A549 (cell line): ENCODE results near the gene PRKRIP1. TPM values are rescaled to one million over a fixed set of nuclear protein-coding genes. Genes with fewer than 3 reads are reported as not detected.

Source experiments
- ATAC-seq, 2 experiments: fragments of 200-7000 bp in 1 of 2; fragments of >200 bp in 1 of 2; cut with Nextera tagmentation in 1 of 2; cut with Tn5 transposase in 1 of 2; 3 replicates each; pipeline versions ENCODE4 v1.8.0 to v1.9.1; 2018 to 2020; ENCODE audit warnings: mild to moderate bottlenecking in 1 of 2, moderate library complexity in 1 of 2
- CTCF ChIA-PET: fragments of 300-600 bp; sonication (Branson Sonifier 250); formaldehyde crosslinking; extraction: SDS; loops from one replicate; lab custom pipeline; 2021; ENCODE audit warnings: antibody characterized with exemption, inconsistent platforms; lab: Yijun Ruan, JAX
- POLR2A ChIA-PET: fragments of 350-600 bp; formaldehyde crosslinking; extraction: SDS; loops from one replicate; lab custom pipeline; 2021; ENCODE audit warnings: antibody characterized with exemption, inconsistent platforms; lab: Yijun Ruan, JAX
- DNase-seq, 2 experiments: peaks; one replicate each; pipeline versions ENCODE4 v3.0.0 to v3.0.0-alpha.2; 2011 to 2016; ENCODE audit warnings: low read depth in 1 of 2, low spot score in 1 of 2
- FAIRE-seq: peaks from 2 replicates; lab custom pipeline; 2011; peaks lifted over from hg19 to GRCh38; lab: Jason Lieb, UNC
- H3K27ac ChIP-seq, 2 experiments: fragments of >200 bp; sonication (Bioruptor Twin); formaldehyde crosslinking; 3 replicates each; pipeline ENCODE4 v1.5.1; 2016 to 2017
- H3K4me1 ChIP-seq: fragments of >200 bp; sonication (Bioruptor Twin); formaldehyde crosslinking; 3 replicates; pipeline ENCODE4 v1.6.1; 2016
- H3K4me2 ChIP-seq: fragments of >200 bp; sonication (Bioruptor Twin); formaldehyde crosslinking; 3 replicates; pipeline ENCODE4 v1.6.1; 2016
- H3K4me3 ChIP-seq: fragments of >200 bp; sonication (Bioruptor Twin); formaldehyde crosslinking; 3 replicates; pipeline ENCODE4 v1.5.1; 2016
- H3K9me3 ChIP-seq: fragments of >200 bp; sonication (Bioruptor Twin); formaldehyde crosslinking; 3 replicates; pipeline ENCODE4 v1.6.1; 2016
- BHLHE40 ChIP-seq: IDR thresholded peaks from 2 replicates; pipeline ENCODE4 v1.6.1; 2012; ENCODE audit warnings: low read depth, low read length, inconsistent platforms
- CEBPB ChIP-seq, 2 experiments: fragments of >200 bp in 1 of 2; sonication (Bioruptor Twin) in 1 of 2; formaldehyde crosslinking in 1 of 2; IDR thresholded peaks; 2 replicates each; pipeline ENCODE4 v1.6.1; 2012 to 2016
- EHF ChIP-seq: fragments of 250-450 bp; sonication (Bioruptor Pico); IDR thresholded peaks from 2 replicates; pipeline ENCODE4 v1.5.0; 2020; ENCODE audit warnings: mild to moderate bottlenecking
- EHMT2 ChIP-seq: fragments of 200-600 bp; sonication (generic); IDR thresholded peaks from 2 replicates; pipeline ENCODE4 v1.6.1; 2016; ENCODE audit warnings: antibody characterized with exemption, low read depth, mild to moderate bottlenecking, moderate library complexity
- ELK1 ChIP-seq: fragments of 150-350 bp; IDR thresholded peaks from 2 replicates; pipeline ENCODE4 v1.6.1; 2014; ENCODE audit warnings: low read depth, mild to moderate bottlenecking, low read length
- EP300 ChIP-seq, 2 experiments: fragments of >200 bp; sonication (Bioruptor Twin); formaldehyde crosslinking; IDR thresholded peaks; 2 replicates in 1 of 2; 3 replicates in 1 of 2; pipeline ENCODE4 v1.6.1; 2016 to 2017
- ESRRA ChIP-seq: fragments of 150-350 bp; IDR thresholded peaks from 2 replicates; pipeline ENCODE4 v1.6.1; 2014; ENCODE audit warnings: mild to moderate bottlenecking, low read length, borderline replicate concordance
- FOSB ChIP-seq: fragments of 250-450 bp; sonication (Bioruptor Pico); IDR thresholded peaks from 2 replicates; pipeline ENCODE4 v1.5.0; 2020; ENCODE audit warnings: mild to moderate bottlenecking, moderate library complexity
- FOSL2 ChIP-seq, 2 experiments: fragments of 450-650 bp in 1 of 2; fragments of >200 bp in 1 of 2; sonication (Bioruptor Twin) in 1 of 2; formaldehyde crosslinking; IDR thresholded peaks; 2 replicates each; pipeline versions ENCODE4 v1.5.0 to v1.6.1; 2016 to 2020; ENCODE audit warnings: mild to moderate bottlenecking in 1 of 2, moderate library complexity in 1 of 2
- HDAC2 ChIP-seq: fragments of 200-600 bp; sonication (generic); IDR thresholded peaks from 2 replicates; pipeline ENCODE4 v1.6.1; 2016
- HOXB13 ChIP-seq: fragments of 250-450 bp; sonication (Bioruptor Pico); IDR thresholded peaks from 2 replicates; pipeline ENCODE4 v1.5.0; 2020; ENCODE audit warnings: low read depth, mild to moderate bottlenecking, moderate library complexity
- HOXB5 ChIP-seq: fragments of 250-450 bp; sonication (Bioruptor Pico); IDR thresholded peaks from 2 replicates; pipeline ENCODE4 v1.5.0; 2020; ENCODE audit warnings: mild to moderate bottlenecking, moderate library complexity
- JUN ChIP-seq, 2 experiments: fragments of >200 bp; sonication (Bioruptor Twin); formaldehyde crosslinking; IDR thresholded peaks; 2 replicates in 1 of 2; 3 replicates in 1 of 2; pipeline ENCODE4 v1.6.1; 2016 to 2017
- MAX ChIP-seq: IDR thresholded peaks from 2 replicates; pipeline ENCODE4 v1.6.1; 2012
- NFE2L2 ChIP-seq: fragments of 150-350 bp; conservative IDR thresholded peaks from 2 replicates; pipeline ENCODE4 v1.6.1; 2014; ENCODE audit warnings: low read length
- NPAS2 ChIP-seq: fragments of 250-450 bp; sonication (Bioruptor Pico); IDR thresholded peaks from 2 replicates; pipeline ENCODE4 v1.8.0; 2022; ENCODE audit warnings: mild to moderate bottlenecking, moderate library complexity, borderline replicate concordance
- NR3C1 ChIP-seq: fragments of >200 bp; sonication (Bioruptor Twin); formaldehyde crosslinking; IDR thresholded peaks from 3 replicates; pipeline ENCODE4 v1.6.1; 2017
- PBX3 ChIP-seq: IDR thresholded peaks from 2 replicates; pipeline ENCODE4 v1.6.1; 2012
- PHF8 ChIP-seq: fragments of 200-600 bp; sonication (generic); IDR thresholded peaks from 2 replicates; pipeline ENCODE4 v1.6.1; 2016; ENCODE audit warnings: low read depth, mild to moderate bottlenecking, antibody characterized with exemption, moderate library complexity, borderline replicate concordance
- RCOR1 ChIP-seq: fragments of 150-350 bp; IDR thresholded peaks from 2 replicates; pipeline ENCODE4 v1.6.1; 2014; ENCODE audit warnings: antibody characterized with exemption, low read length, low read depth
- REST ChIP-seq: fragments of 200-600 bp; sonication (generic); IDR thresholded peaks from 2 replicates; pipeline ENCODE4 v1.6.1; 2016; ENCODE audit warnings: antibody characterized with exemption, mild to moderate bottlenecking, moderate library complexity
- RFX5 ChIP-seq: fragments of 450-650 bp; IDR thresholded peaks from 2 replicates; pipeline ENCODE4 v1.7.1; 2014; ENCODE audit warnings: antibody characterized with exemption, mild to moderate bottlenecking, moderate library complexity
- RNF2 ChIP-seq: fragments of 200-600 bp; sonication (generic); IDR thresholded peaks from 2 replicates; pipeline ENCODE4 v1.6.1; 2016; ENCODE audit warnings: low read depth, mild to moderate bottlenecking, antibody characterized with exemption, moderate library complexity, borderline replicate concordance
- SMC3 ChIP-seq: fragments of >200 bp; sonication (Bioruptor Twin); formaldehyde crosslinking; IDR thresholded peaks from 3 replicates; pipeline ENCODE4 v1.6.1; 2018; ENCODE audit warnings: inconsistent platforms
- SREBF2 ChIP-seq: fragments of 450-650 bp; IDR thresholded peaks from 2 replicates; pipeline ENCODE4 v1.6.1; 2014; ENCODE audit warnings: mild to moderate bottlenecking, moderate library complexity
- TFCP2L1 ChIP-seq: fragments of 250-450 bp; sonication (Bioruptor Pico); IDR thresholded peaks from 2 replicates; pipeline ENCODE4 v1.5.0; 2021; ENCODE audit warnings: mild to moderate bottlenecking
- USF2 ChIP-seq: fragments of 450-650 bp; IDR thresholded peaks from 2 replicates; pipeline ENCODE4 v1.6.1; 2014; ENCODE audit warnings: antibody characterized with exemption
- ZFP36 ChIP-seq: fragments of 450-650 bp; IDR thresholded peaks from 2 replicates; pipeline ENCODE4 v1.6.1; 2014; ENCODE audit warnings: borderline replicate concordance; ENCODE audit not compliant: partially characterized antibody
- WGBS: methylation state at CpG from one replicate; pipeline ENCODE4 v1.1.6; 2017; ENCODE audit errors: missing lambda C conversion rate; 5-methylcytosine and 5-hydroxymethylcytosine counted together
- polyA minus RNA-seq: library from RNA; depleted of rRNA, polyadenylated mRNA; stranded (reverse); fragments of >200 nt; gene quantifications from 2 replicates; pipeline ENCODE4 v1.2.3, GENCODE V29; 2011; rRNA and poly(A)+ RNA removed
- polyA plus RNA-seq, 4 experiments: library from polyadenylated mRNA; depleted of rRNA in 3 of 4; stranded (reverse); fragments of >200 nt; fragmentation: RNase III in 1 of 4; extraction: RNeasy Plus Mini Kit Qiagen cat#74134 plus additional on column Dnase treatment in 1 of 4; gene quantifications; 2 replicates in 3 of 4; 3 replicates in 1 of 4; pipeline ENCODE4 v1.2.3, GENCODE V29; 2011 to 2017
- TF ChIP-seq, protein P1 (sequence below): fragments of 250-450 bp; sonication (Bioruptor Pico); IDR thresholded peaks from 2 replicates; pipeline ENCODE4 v1.5.0; 2020; ENCODE audit warnings: low read depth, mild to moderate bottlenecking, moderate library complexity
- TF ChIP-seq, protein P2 (sequence below): IDR thresholded peaks from 2 replicates; pipeline ENCODE4 v1.6.1; 2012; ENCODE audit warnings: low read depth, borderline replicate concordance

The PRKRIP1 gene
- polyA plus RNA-seq (2011; rRNA removed), result 11.5 and 15.4 TPM in 2 replicates
- polyA plus RNA-seq (2012; cell fraction: cytosol; rRNA removed), result 17.0 and 17.6 TPM in 2 replicates
- polyA plus RNA-seq (2012; cell fraction: nucleus; rRNA removed), result 35.6 and 40.7 TPM in 2 replicates
- polyA plus RNA-seq (2017; fragmentation: RNase III; extraction: RNeasy Plus Mini Kit Qiagen cat#74134 plus additional on column Dnase treatment), result 21.3 to 25.6 TPM (median 24.1 TPM) in 3 replicates
- 4.3 and 4.7 TPM in 2 replicates for polyA minus RNA-seq

- FAIRE-seq (no peak), ATAC-seq (peak; percentile 96), DNase-seq (peak; percentile 89 to 92)
- Histone ChIP-seq H3K27ac (peak within 1 kb of the TSS; percentile 81 to 89), H3K4me1 (peaks cover 11% of the 10 kb centered on the region), H3K4me3 (peak within 1 kb of the TSS; percentile 88), H3K4me2 (peak within 1 kb of the TSS; percentile 96), H3K9me3 (no peaks in the 10 kb centered on the region)
- WGBS, result 1% methylated on average over 42 of the region's 59 CpGs
- ChIA-PET POLR2A (interaction anchor here (0.6 to 2.0 kb wide), 4 partner anchors 16 to 122 kb away, joined by 3 to 22 read pairs (median 5); partner anchors contain the start of gene ORAI2), CTCF (interaction anchor here (1.3 to 6.7 kb wide), 6 partner anchors 9 to 1252 kb away, joined by 3 to 41 read pairs (median 6); no protein-coding TSS in a partner anchor)
- no peak for TF ChIP-seq ELK1
- TF ChIP-seq FOSL2 (IDR thresholded peaks at IDR 0.05), result no peak
- no peak for TF ChIP-seq FOSL2 (CRISPR knock-in tag; IDR thresholded peaks at IDR 0.05)
- TF ChIP-seq FOSB (CRISPR knock-in tag), result 0 out of 2 replicates have a peak, but pooled peaks have one; percentile 43
- TF ChIP-seq USF2, result no peak
- TF ChIP-seq RCOR1, result no peak
- TF ChIP-seq, protein P1, sequence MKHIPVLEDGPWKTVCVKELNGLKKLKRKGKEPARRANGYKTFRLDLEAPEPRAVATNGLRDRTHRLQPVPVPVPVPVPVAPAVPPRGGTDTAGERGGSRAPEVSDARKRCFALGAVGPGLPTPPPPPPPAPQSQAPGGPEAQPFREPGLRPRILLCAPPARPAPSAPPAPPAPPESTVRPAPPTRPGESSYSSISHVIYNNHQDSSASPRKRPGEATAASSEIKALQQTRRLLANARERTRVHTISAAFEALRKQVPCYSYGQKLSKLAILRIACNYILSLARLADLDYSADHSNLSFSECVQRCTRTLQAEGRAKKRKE (CRISPR knock-in tag), result no peak
- TF ChIP-seq HDAC2, result no peak
- TF ChIP-seq REST, result peak; percentile 16; the same call in 1 of the 2 replicates
- TF ChIP-seq EHMT2, result no peak
- TF ChIP-seq ESRRA, result no peak
- no peak for TF ChIP-seq HOXB5 (CRISPR knock-in tag)
- no peak for TF ChIP-seq NR3C1
- TF ChIP-seq PHF8, result peak; percentile 64; the same call in 1 of the 2 replicates
- TF ChIP-seq, protein P2, sequence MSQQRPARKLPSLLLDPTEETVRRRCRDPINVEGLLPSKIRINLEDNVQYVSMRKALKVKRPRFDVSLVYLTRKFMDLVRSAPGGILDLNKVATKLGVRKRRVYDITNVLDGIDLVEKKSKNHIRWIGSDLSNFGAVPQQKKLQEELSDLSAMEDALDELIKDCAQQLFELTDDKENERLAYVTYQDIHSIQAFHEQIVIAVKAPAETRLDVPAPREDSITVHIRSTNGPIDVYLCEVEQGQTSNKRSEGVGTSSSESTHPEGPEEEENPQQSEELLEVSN, result peak; percentile 39; the same call in 1 of the 2 replicates
- no peak for TF ChIP-seq RNF2
- no peak for TF ChIP-seq SMC3
- TF ChIP-seq PBX3, result no peak; the same call in 1 of the 2 replicates
- peak; percentile 38; the same call in 1 of the 2 replicates for TF ChIP-seq TFCP2L1 (CRISPR knock-in tag)
- no peak for TF ChIP-seq EHF
- no peak for TF ChIP-seq RFX5
- TF ChIP-seq BHLHE40, result no peak
- TF ChIP-seq MAX, result peak; percentile 73
- TF ChIP-seq EP300 (IDR thresholded peaks at IDR 0.05), result no peak
- TF ChIP-seq ZFP36, result no peak
- TF ChIP-seq NFE2L2, result no peak
- TF ChIP-seq SREBF2, result no peak
- TF ChIP-seq HOXB13, result no peak
- peak in 1 of 2 experiments; percentile 58; a peak in 1 of 4 replicates for TF ChIP-seq CEBPB (IDR thresholded peaks at IDR 0.05)
- no peak for TF ChIP-seq NPAS2 (CRISPR knock-in tag)
- TF ChIP-seq JUN (IDR thresholded peaks at IDR 0.05), result 0 out of 5 replicates have a peak, but pooled peaks of 1 of the 2 experiments have one; percentile 37
Measured at GRCh38 chr7:102395873-102396709, at the start of gene PRKRIP1. PRKRIP1 (plus strand) TSS chr7:102396363; CDS start chr7:102396412, 49 bp downstream.
